PC-3 (cell line): Measurements from ENCODE around the gene IGFBP3. TPM values are rescaled to one million over a fixed set of nuclear protein-coding genes. Genes with fewer than 3 reads are reported as not detected.

Experiments used
- ATAC-seq: fragments of 200-7000 bp; cut with Tn5 transposase; 2 replicates; pipeline ENCODE4 v1.9.1; 2020; ENCODE audit warnings: mild to moderate bottlenecking, moderate library complexity
- BruUV-seq: library from RNA; stranded (reverse); fragments of 400-500 nt; replicated peaks from 2 replicates; lab custom pipeline; 2021; lab: Mats Ljungman, UMichigan
- CTCF ChIA-PET: fragments of 300-600 bp; sonication (Branson Sonifier 250); formaldehyde crosslinking; loops from one replicate; lab custom pipeline; 2022; ENCODE audit warnings: antibody characterized with exemption; lab: Charles Lee
- POLR2A ChIA-PET: fragments of 300-600 bp; sonication (Branson Sonifier 250); formaldehyde crosslinking; loops from one replicate; lab custom pipeline; 2022; ENCODE audit warnings: antibody characterized with exemption; ENCODE audit not compliant: unreplicated experiment; lab: Charles Lee
- DNase-seq: peaks from one replicate; pipeline ENCODE4 v3.0.0-alpha.2; 2015
- H2AFZ ChIP-seq: fragments of 300-600 bp; sonication (generic); 2 replicates; pipeline ENCODE4 v1.6.0; 2016; ENCODE audit warnings: antibody characterized with exemption, low read length
- H3F3A ChIP-seq: fragments of 300-600 bp; sonication (generic); one replicate; pipeline ENCODE4 v1.6.0; 2017; ENCODE audit warnings: antibody characterized with exemption, low read length, control low read depth, mild to moderate bottlenecking; ENCODE audit not compliant: unreplicated experiment
- H3K27ac ChIP-seq: fragments of 300-600 bp; sonication (generic); 2 replicates; pipeline ENCODE4 v1.5.1; 2016; ENCODE audit warnings: mild to moderate bottlenecking, low read length
- H3K27me3 ChIP-seq: fragments of 300-600 bp; sonication (generic); 2 replicates; pipeline ENCODE4 v1.6.1; 2016; ENCODE audit warnings: low read length, mixed read lengths
- H3K36me3 ChIP-seq: fragments of 300-600 bp; sonication (generic); 2 replicates; pipeline ENCODE4 v1.6.1; 2016; ENCODE audit warnings: low read depth, mixed run types, low read length, mixed read lengths
- H3K4me1 ChIP-seq: fragments of 300-600 bp; sonication (generic); 2 replicates; pipeline ENCODE4 v1.5.1; 2016; ENCODE audit warnings: low read length; ENCODE audit not compliant: insufficient read depth
- H3K4me2 ChIP-seq: fragments of 300-600 bp; sonication (generic); 2 replicates; pipeline ENCODE4 v1.6.0; 2016; ENCODE audit warnings: low read length
- H3K4me3 ChIP-seq: fragments of 300-600 bp; sonication (generic); 2 replicates; pipeline ENCODE4 v1.5.1; 2016; ENCODE audit warnings: mild to moderate bottlenecking, low read length, mixed read lengths
- H3K79me2 ChIP-seq: fragments of 300-600 bp; sonication (generic); 2 replicates; pipeline ENCODE4 v1.6.1; 2017; ENCODE audit warnings: low read length, mixed read lengths
- H3K9ac ChIP-seq: fragments of 300-600 bp; sonication (generic); 2 replicates; pipeline ENCODE4 v1.6.0; 2016; ENCODE audit warnings: mild to moderate bottlenecking, low read length
- H3K9me2 ChIP-seq: fragments of 300-600 bp; sonication (generic); replicated peaks from 2 replicates; pipeline ENCODE4 v1.6.1; 2016; ENCODE audit warnings: mixed run types, low read length, mixed read lengths
- H3K9me3 ChIP-seq: fragments of 300-600 bp; sonication (generic); 2 replicates; pipeline ENCODE4 v1.6.1; 2016; ENCODE audit warnings: low read length, mixed read lengths
- H4K20me1 ChIP-seq: fragments of 300-600 bp; sonication (generic); 2 replicates; pipeline ENCODE4 v1.6.1; 2016; ENCODE audit warnings: low read length, mixed read lengths
- EZH2 ChIP-seq: fragments of 300-600 bp; sonication (generic); IDR thresholded peaks from one replicate; pipeline ENCODE4 v1.6.1; 2017; ENCODE audit warnings: antibody characterized with exemption, mild to moderate bottlenecking, low read length; ENCODE audit not compliant: unreplicated experiment
- EZH2phosphoT487 ChIP-seq: fragments of 300-600 bp; sonication (generic); IDR thresholded peaks from 2 replicates; pipeline ENCODE4 v1.6.1; 2018; ENCODE audit warnings: mild to moderate bottlenecking, antibody characterized with exemption, low read length, borderline replicate concordance
- intact Hi-C: fragments of 100-400 bp; cut with micrococcal nuclease; formaldehyde crosslinking; loops from 2 replicates; pipeline ENCODE4 v1.9.0; 2023
- total RNA-seq: library from RNA; depleted of rRNA; stranded (reverse); fragments of >200 nt; gene quantifications from 2 replicates; pipeline ENCODE4 v1.2.3, GENCODE V29; 2014
- TF ChIP-seq, protein P1 (sequence below): fragments of 300-600 bp; sonication (generic); conservative IDR thresholded peaks from 2 replicates; pipeline ENCODE4 v1.5.1; 2017; ENCODE audit warnings: antibody characterized with exemption, low read depth, mild to moderate bottlenecking, low read length

The IGFBP3 gene
- total RNA-seq, 1 experiment from 2014 or later, result 120 TPM

DNA sequence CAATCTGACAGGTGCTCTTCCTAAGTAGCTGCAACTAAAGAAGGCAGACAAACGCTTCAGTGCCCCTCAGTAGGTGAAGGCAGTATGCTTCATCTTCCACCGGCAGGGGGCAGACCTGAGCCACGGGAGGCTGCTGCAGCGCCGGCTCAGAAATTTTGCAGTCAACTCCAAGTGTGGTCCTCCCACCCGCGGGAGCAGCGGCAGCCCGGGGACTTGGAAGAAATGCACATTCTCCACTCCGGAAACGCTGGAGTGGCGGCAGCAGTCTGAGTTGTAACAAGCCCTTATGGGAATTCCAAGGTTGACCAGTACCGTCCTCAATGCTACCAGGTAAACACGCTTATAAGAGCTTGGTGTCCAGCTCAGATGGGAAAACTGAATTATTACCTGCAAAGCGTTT is 3.4 kb downstream of the IGFBP3 start:
- H2AFZ ChIP-seq, result peak overlapping the region; percentile 73
- H3K4me2 ChIP-seq, result peak overlapping the region; percentile 90
- no peaks in the 10 kb centered on the region for H3K9me2 ChIP-seq
- H3K36me3 ChIP-seq, result peaks cover 7% of the 10 kb centered on the region; the same call in 1 of the 2 replicates
- peaks cover 33% of the 10 kb centered on the region for H3K4me1 ChIP-seq
- peak overlapping the region; percentile 80 for H3K4me3 ChIP-seq
- H3K9me3 ChIP-seq, result no peaks in the 10 kb centered on the region
- H3K27ac ChIP-seq, result no peak overlapping the region
- no peaks in the 10 kb centered on the region for H3K27me3 ChIP-seq
- H3K9ac ChIP-seq, result no peak overlapping the region
- H3F3A ChIP-seq, result no peaks in the 10 kb centered on the region
- CTCF ChIA-PET, result interaction anchor here (1.1 kb wide), 1 partner anchor 29 kb away, joined by 4 read pairs; the partner anchor contains the start of gene IGFBP1
- TF ChIP-seq, protein P1, sequence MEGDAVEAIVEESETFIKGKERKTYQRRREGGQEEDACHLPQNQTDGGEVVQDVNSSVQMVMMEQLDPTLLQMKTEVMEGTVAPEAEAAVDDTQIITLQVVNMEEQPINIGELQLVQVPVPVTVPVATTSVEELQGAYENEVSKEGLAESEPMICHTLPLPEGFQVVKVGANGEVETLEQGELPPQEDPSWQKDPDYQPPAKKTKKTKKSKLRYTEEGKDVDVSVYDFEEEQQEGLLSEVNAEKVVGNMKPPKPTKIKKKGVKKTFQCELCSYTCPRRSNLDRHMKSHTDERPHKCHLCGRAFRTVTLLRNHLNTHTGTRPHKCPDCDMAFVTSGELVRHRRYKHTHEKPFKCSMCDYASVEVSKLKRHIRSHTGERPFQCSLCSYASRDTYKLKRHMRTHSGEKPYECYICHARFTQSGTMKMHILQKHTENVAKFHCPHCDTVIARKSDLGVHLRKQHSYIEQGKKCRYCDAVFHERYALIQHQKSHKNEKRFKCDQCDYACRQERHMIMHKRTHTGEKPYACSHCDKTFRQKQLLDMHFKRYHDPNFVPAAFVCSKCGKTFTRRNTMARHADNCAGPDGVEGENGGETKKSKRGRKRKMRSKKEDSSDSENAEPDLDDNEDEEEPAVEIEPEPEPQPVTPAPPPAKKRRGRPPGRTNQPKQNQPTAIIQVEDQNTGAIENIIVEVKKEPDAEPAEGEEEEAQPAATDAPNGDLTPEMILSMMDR, result peak; percentile 92
- no peak for TF ChIP-seq EZH2
- no peak for TF ChIP-seq EZH2phosphoT487
- ATAC-seq, result peak; percentile 22
- intact Hi-C loops, result loop anchor here (1.0 to 5.0 kb wide), 5 partner anchors 27 to 1263 kb away; no protein-coding TSS in a partner anchor
- BruUV-seq, result no TSS peak
- POLR2A ChIA-PET, result interaction anchor here (0.7 kb wide), 1 partner anchor 299 kb away, joined by 3 read pairs; no protein-coding TSS in a partner anchor
- peaks cover 17% of the 10 kb centered on the region; the same call in 1 of the 2 replicates for H3K79me2 ChIP-seq
- H4K20me1 ChIP-seq, result peaks cover 3% of the 10 kb centered on the region; the same call in 1 of the 2 replicates
- DNase-seq, result peak; percentile 81

DNA sequence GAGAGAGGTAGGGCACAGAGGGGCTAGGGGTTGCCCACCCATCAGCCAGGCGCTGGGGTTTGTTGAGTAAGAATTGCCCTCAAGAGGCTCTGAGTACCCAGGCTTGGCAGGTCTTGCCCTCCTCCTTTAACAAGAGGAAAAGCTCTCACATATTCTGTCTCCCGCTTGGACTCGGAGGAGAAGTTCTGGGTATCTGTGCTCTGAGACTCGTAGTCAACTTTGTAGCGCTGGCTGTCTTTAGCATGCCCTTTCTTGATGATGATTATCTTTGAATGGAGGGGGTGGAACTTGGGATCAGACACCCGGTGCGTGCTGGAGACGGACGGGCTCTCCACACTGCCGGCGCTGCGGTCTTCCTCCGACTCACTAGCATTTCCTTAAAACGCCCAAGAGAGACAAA is 4.0 kb downstream of the IGFBP3 start:
- Histone ChIP-seq H3K9ac (no peak overlapping the region), H4K20me1 (peaks cover 3% of the 10 kb centered on the region; the same call in 1 of the 2 replicates), H3K79me2 (peaks cover 17% of the 10 kb centered on the region; the same call in 1 of the 2 replicates), H3K4me3 (no peak overlapping the region), H3K9me2 (no peaks in the 10 kb centered on the region), H3F3A (no peaks in the 10 kb centered on the region), H3K36me3 (peaks cover 7% of the 10 kb centered on the region; the same call in 1 of the 2 replicates), H3K4me1 (peaks cover 29% of the 10 kb centered on the region), H3K27ac (no peak overlapping the region), H3K27me3 (no peaks in the 10 kb centered on the region), H3K9me3 (no peaks in the 10 kb centered on the region), H3K4me2 (no peak overlapping the region), H2AFZ (no peak overlapping the region)
- DNase-seq, result no peak
- ChIA-PET POLR2A (interaction anchor here (0.7 kb wide), 1 partner anchor 300 kb away, joined by 3 read pairs; no protein-coding TSS in a partner anchor), CTCF (no interaction called here)
- BruUV-seq, result no TSS peak
- intact Hi-C loops, result loop anchor here (1.0 to 5.0 kb wide), 4 partner anchors 26 to 1263 kb away; no protein-coding TSS in a partner anchor
- ATAC-seq, result no peak
- TF ChIP-seq, protein P1, result no peak
- TF ChIP-seq EZH2, result no peak
- no peak for TF ChIP-seq EZH2phosphoT487

DNA sequence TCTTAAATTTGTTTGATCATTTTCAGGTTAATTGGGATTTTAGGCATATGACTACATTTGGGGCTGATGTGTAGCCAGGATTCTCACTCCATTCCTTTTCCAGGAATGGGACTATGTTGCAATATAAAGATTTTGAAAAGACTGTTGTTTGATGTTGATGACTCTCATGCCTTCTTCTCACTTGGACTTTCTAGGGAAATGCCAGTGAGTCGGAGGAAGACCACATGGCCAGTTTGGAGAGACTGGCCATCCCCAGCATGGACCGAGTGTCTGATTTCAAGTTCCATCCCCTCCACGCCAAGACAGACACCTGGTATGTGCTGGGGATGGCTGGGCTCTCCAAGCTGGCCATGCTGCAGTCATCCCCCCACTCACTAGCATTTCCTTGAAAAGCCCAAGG is 5.5 kb downstream of the IGFBP3 start:
- Histone ChIP-seq H3K9me3 (no peaks in the 10 kb centered on the region), H3K27ac (no peak overlapping the region), H3K36me3 (peaks cover 7% of the 10 kb centered on the region; the same call in 1 of the 2 replicates), H4K20me1 (peaks cover 3% of the 10 kb centered on the region; the same call in 1 of the 2 replicates), H3K4me3 (no peak overlapping the region), H3K4me2 (no peak overlapping the region), H2AFZ (no peak overlapping the region), H3F3A (no peaks in the 10 kb centered on the region), H3K9ac (no peak overlapping the region), H3K27me3 (no peaks in the 10 kb centered on the region), H3K9me2 (no peaks in the 10 kb centered on the region), H3K79me2 (peaks cover 17% of the 10 kb centered on the region; the same call in 1 of the 2 replicates), H3K4me1 (peaks cover 24% of the 10 kb centered on the region)
- ChIA-PET CTCF (no interaction called here), POLR2A (no interaction called here)
- BruUV-seq, result no TSS peak
- DNase-seq, result no peak
- intact Hi-C loops, result loop anchor here (2.0 to 5.0 kb wide), 2 partner anchors 25 to 1187 kb away; no protein-coding TSS in a partner anchor
- TF ChIP-seq EZH2, result no peak
- TF ChIP-seq, protein P1, result no peak
- TF ChIP-seq EZH2phosphoT487, result no peak
- no peak for ATAC-seq
